SHP77 (cell line): ENCODE data around the gene TMEM196.
"Not testable (repeated sequence)": the region's sequence is repeated elsewhere in the genome, so short reads cannot be mapped to it uniquely, and the experiment has no call there.

Experiments
- DNase-seq, 2 experiments: peaks; one replicate each; lab custom pipeline; 2025; lab: John Stamatoyannopoulos, UW

Gene TMEM196

GRCh38 chr7:19707240-19707639 is 66.2 kb downstream of the TMEM196 start:
- DNase-seq, result no peak

GRCh38 chr7:19705663-19706062 is 67.8 kb downstream of the TMEM196 start:
- DNase-seq, result no peak

- DNase-seq, result peak; percentile 53 to 58
Observed at GRCh38 chr7:19701471-19701870, 71.9 kb downstream of the TMEM196 start.

- DNase-seq, result no peak
Observed at GRCh38 chr7:19700936-19701335, 72.5 kb downstream of the TMEM196 start.

GRCh38 chr7:19698331-19698730 is 75.1 kb downstream of the TMEM196 start:
- DNase-seq, result no peak

- DNase-seq, result no peak
Observed at GRCh38 chr7:19696926-19697325, 76.5 kb downstream of the TMEM196 start.

GRCh38 chr7:19692111-19692828 is 81.1 kb downstream of the TMEM196 start:
- DNase-seq, result no peak

- DNase-seq, result no peak
Observed at GRCh38 chr7:19690736-19691135, 82.7 kb downstream of the TMEM196 start.

GRCh38 chr7:19689130-19689529 is 84.3 kb downstream of the TMEM196 start:
- not testable (repeated sequence) for DNase-seq

- no peak for DNase-seq
Observed at GRCh38 chr7:19681596-19681995, 91.8 kb downstream of the TMEM196 start.

GRCh38 chr7:19677180-19677579 is 96.2 kb downstream of the TMEM196 start:
- DNase-seq, result no peak

- no peak for DNase-seq
Observed at GRCh38 chr7:19675816-19676215, 97.6 kb downstream of the TMEM196 start.

- DNase-seq, result no peak
Observed at GRCh38 chr7:19674266-19674960, 99.0 kb downstream of the TMEM196 start.

- no peak for DNase-seq
Observed at GRCh38 chr7:19670806-19671205, 102.6 kb downstream of the TMEM196 start.
